ENCODE measurements around the gene TRAPPC11.

TRAPPC11 gene

DNA sequence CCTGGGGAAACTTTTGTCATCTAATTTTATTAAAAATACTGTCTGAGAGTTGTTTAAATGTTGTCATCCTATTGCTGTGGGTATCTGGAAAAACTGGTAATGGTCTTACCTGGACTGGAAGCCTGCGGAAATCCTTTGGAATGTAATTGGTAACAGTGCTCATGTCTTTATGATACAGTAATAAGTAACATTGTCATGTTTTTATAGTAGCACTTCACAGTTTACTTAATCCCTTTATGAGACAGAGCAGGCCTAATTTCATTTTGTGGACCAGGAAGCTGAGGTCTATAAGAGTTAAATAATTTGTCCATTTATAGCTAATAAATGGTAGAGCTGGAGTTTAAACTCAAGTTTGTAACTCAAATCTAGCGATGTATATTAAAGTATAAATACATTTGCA lies 88.3 kb downstream of the TRAPPC11 start:
- in situ Hi-C loops (cut with MboI; ENCODE audit: low pct_unique_long_range_greater_than_20kb, low sequenced_read_pairs): no loop called here
- no peak for DNase-seq

DNA sequence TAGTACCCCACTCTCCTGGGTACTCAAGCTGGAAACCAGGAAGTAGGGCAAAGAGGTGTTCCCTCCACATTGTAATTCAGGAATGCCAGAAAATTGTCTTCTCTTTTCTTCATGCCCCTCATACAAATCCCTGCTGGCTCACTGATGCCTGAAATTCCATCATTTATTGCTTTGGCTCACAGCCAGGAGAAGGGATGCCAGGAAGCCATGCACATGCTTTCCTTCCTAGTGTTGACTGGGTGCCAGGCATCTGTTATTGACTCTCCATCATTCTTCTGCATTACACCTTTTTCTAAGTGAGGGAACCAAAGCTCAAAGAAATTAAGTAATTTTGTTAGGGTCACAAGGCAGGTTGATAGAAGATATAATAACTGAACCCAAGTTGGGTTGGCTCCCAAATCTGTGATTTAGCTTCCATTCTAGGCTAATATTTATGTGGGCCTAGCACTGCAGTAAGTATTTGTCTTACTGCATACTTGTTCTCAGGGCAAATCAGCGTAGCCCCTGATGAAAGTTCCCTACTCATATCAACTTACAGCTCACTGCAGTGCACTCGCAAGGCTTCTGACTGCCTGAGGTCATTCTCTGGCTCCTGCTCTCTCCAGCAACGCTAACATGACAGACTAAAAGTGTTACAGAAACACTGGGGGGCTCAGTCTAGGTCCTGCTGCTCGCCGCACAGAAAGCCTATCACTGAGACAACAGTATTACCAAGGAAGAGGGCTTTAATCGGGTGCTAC lies 89.0 kb downstream of the TRAPPC11 start:
- DNase-seq: no peak
- in situ Hi-C loops (cut with MboI; ENCODE audit: low pct_unique_long_range_greater_than_20kb, low sequenced_read_pairs): no loop called here

DNA sequence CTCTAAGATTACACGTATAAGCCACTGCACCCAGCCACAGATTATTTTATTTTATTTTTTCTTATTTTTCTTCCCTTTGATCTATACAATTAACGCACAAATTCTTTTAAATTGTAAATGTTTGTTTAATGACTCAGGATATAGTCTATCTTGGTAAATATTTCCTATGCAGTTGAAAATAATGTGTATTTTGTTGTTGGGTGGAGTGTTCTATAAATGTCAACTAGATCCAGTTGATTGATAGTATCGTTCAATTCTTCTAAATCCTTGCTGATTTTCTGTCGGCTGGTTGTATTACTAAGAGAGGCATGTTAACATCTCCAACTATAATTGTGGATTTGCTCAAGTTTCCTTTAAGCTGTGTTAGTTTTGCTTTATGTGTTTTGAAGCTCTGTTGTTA lies 92.0 kb downstream of the TRAPPC11 start:
- in situ Hi-C loops (cut with MboI; ENCODE audit: low pct_unique_long_range_greater_than_20kb, low sequenced_read_pairs): no loop called here
- no peak for DNase-seq

DNA sequence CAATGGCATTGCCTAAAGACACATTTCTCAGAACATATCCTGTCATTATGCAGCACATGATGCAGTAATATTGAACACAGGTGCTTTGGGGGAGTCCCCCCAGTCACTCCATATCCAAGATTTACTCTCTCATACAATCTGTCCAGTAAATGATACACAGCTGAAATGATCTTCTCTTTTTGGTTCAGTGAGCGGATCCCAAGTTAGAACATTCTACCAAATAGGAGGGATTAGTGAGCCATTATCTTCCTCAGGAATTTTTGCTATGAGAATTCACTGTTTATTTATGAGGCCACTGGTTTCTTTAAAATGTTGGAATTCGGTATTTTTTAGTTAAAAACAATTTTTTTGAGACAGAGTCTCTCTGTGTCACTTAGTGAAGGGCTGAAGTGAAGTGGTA lies 96.5 kb downstream of the TRAPPC11 start:
- in situ Hi-C loops (cut with MboI; ENCODE audit: low pct_unique_long_range_greater_than_20kb, low sequenced_read_pairs): no loop called here
- DNase-seq: no peak

DNA sequence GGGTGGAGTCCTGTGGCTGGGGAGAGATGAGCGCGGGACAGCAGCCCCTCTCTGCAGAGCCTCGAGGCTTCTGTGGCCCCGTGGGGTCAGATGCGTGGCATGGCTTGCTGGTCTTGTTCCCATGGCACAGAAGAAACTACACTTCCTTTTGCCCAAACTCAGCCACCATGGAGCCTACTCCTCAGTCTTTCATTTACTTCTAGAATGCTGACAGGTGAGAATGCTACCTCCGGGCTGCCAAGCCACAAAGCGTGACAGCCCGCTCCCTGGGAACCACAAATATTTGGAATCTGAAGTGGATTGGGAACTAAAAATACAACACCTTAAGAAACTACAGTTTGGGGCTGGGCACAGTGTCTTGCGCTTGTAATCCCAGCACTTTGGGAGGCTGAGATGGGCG lies 98.0 kb downstream of the TRAPPC11 start:
- in situ Hi-C loops (cut with MboI; ENCODE audit: low pct_unique_long_range_greater_than_20kb, low sequenced_read_pairs): no loop called here
- no peak for DNase-seq

DNA sequence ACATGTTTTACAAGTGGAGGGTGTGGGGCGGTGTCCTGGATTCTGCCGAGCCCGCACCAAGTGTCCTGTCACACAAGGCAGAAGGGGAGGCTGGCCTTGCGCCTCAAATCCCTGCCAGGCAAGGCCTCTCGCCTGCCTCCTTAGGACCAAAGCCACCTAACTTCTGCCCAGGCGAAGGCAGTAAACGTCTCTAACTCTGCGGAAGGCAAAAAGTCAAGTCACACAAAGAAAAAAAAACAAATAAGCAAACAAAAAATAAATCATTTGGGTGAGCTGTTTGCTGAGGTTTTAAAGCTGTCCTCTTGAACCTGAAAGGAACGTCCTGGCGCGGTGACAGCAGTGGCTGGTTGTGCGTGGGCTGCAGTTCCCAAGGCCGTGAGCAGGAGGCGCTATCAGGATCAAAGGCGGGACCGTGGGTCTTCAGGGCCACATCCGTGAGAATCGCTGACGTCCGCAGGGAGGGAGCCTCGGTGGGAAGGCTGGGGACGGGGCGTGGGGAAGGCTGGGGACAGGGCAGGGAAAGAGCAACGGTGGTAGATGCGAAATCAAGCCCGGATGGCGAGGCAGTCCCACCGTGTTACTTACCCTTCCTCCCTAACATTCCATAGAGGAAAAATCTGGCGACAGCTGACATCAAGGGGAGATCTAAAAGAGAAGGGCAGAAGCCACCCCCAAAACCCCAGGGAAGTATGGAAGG lies 99.1 kb downstream of the TRAPPC11 start:
- in situ Hi-C loops (cut with MboI; ENCODE audit: low pct_unique_long_range_greater_than_20kb, low sequenced_read_pairs): no loop called here
- no peak for DNase-seq

DNA sequence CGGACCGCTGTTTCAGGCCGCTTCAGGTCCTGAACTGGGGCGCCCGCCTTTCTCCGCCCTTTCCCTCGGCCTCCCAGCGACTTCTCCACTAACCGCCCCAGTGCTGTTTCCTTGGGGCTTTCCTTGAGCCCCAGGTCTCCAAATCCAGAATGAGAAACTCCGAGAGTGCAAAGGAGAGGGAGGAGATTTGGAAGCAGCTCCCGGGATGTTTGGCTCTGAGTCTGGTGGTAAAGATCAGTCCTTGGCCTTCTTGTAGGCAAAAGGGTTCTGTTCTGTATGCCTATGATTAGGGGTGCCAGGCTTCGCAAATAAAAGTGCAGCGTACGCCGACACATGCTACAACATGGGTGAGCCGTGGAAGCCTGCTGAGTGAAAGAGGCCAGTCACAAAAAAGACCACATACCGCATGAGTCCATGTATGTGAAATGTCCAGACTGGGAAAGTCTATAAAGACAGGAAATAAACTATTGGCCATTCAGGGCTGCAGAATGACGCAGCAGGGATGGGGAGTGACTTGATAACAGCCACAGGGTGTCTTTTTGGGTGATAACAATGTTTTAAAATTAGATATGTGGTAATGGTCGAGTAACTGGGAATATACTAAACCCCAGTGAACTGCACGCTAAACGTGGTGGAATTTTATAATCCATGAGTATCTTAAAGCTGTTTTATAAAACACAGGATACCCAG lies 99.8 kb downstream of the TRAPPC11 start:
- in situ Hi-C loops (cut with MboI; ENCODE audit: low pct_unique_long_range_greater_than_20kb, low sequenced_read_pairs): no loop called here
- no peak for DNase-seq

DNA sequence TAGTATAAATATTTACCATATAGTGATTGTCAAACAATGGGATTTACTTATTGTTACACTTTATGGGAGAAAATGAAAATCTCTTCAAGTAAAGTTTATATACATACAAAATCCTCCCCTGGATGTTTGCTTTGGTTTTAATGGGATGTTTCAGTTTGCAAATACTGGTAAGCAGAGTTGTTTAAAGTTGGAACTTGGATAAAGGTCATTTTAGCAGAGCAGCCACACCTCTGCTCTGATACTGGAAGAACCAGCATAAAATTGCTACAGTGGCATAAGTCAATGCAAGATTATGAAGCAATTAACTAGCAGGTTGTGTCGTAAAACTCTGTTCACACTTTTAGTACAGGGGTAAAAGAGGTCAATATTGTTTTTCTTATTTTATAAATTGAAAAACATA lies 101.2 kb downstream of the TRAPPC11 start:
- in situ Hi-C loops (cut with MboI; ENCODE audit: low pct_unique_long_range_greater_than_20kb, low sequenced_read_pairs): no loop called here

More for the DNA sequence above, 101.2 kb downstream of the TRAPPC11 start:
- DNase-seq: no peak

Measured in KBM-7 (cell line).